ENCODE measurements around the gene TERB2.
"Not testable (repeated sequence)": the region's sequence is repeated elsewhere in the genome, so short reads cannot be mapped to it uniquely, and the experiment has no call there.

TERB2 gene

GRCh38 chr15:45003731-45004410, 47.4 kb downstream of the TERB2 start:
- not testable (repeated sequence) for DNase-seq

GRCh38 chr15:45004590-45005175, 48.2 kb downstream of the TERB2 start:
- DNase-seq, result not testable (repeated sequence)

- no peak for DNase-seq
These were observed 52.6 kb downstream of the TERB2 start for GRCh38 chr15:45009046-45009445.

- not testable (repeated sequence) for DNase-seq
These were observed 58.6 kb downstream of the TERB2 start for GRCh38 chr15:45015114-45015513.

GRCh38 chr15:45020222-45020900, 63.9 kb downstream of the TERB2 start:
- not testable (repeated sequence) for DNase-seq

GRCh38 chr15:45020901-45021259, 64.4 kb downstream of the TERB2 start:
- not testable (repeated sequence) for DNase-seq

GRCh38 chr15:45021348-45021747, 64.9 kb downstream of the TERB2 start:
- DNase-seq, result no peak

- peak; percentile 80 for DNase-seq
These were observed 66.6 kb downstream of the TERB2 start, which contains the start of gene SORD for GRCh38 chr15:45022871-45023658. TSS of gene SORD (plus strand) at chr15:45023195. CDS start at chr15:45023284, 89 bp downstream.

- DNase-seq, result no peak
These were observed 67.3 kb downstream of the TERB2 start for GRCh38 chr15:45023659-45024225.

GRCh38 chr15:45024649-45025048, 68.2 kb downstream of the TERB2 start:
- DNase-seq, result not testable (repeated sequence)

- DNase-seq, result not testable (repeated sequence)
These were observed 69.1 kb downstream of the TERB2 start for GRCh38 chr15:45025627-45026026.

GRCh38 chr15:45026651-45027190, 70.2 kb downstream of the TERB2 start:
- DNase-seq, result no peak

GRCh38 chr15:45027220-45027619, 70.7 kb downstream of the TERB2 start:
- DNase-seq, result no peak
